Inflammatory macrophage treated with lipopolysaccharide for 4 hours (primary cell): ENCODE measurements around the gene OPRPN.

ENCODE experiments used
- DNase-seq: peaks from one replicate; pipeline ENCODE4 v3.0.0-alpha.2; 2020

The OPRPN gene

GRCh38 chr4:70397580-70397979, at the start of gene OPRPN:
TSS of gene OPRPN (plus strand) at chr4:70397940. CDS start at chr4:70399286, 1,346 bp downstream.
- DNase-seq, result no peak

DNA sequence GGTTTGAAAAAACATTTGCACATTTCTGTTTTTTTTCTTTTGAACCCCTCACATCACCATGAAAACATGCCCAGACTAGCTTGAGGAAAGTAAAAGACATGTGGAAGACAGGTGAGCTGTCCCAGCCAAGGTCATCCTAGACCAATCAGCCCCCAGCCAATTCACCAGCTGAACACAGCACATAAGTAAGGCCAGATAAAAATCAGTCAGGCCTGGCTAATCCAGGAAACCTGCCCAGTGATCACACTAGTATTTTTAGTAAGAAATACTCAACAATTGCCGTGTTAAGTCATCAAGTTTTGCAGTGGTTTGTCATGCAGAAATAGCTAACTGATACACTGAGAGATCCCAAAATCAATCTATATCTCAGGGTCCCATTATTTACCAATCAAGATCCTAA, 41.6 kb upstream of the OPRPN start:
- no peak for DNase-seq

DNA sequence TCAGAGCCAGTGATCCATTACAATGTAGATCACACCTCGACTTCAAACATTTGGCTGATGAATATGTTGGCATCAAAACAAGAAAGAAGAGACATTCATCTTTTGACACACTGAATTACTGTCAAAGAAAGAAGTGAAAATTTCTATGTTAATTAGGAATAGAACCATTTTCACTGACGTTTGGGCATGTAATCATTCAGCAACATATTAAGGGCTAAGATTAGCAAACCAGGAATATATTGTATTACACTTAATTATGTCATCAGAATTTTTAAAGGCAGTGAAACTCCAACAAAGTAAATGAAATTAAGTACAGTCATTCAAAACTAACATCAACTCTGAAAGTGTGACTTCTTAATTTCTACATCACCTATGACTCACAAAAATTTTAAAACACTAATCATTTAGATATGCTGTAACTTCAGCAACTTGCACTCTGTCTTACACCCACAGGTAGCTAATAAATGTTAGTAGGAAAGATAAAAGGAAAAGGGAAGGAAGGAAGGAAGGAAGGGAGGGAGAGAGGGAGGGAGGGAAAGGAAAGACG, 38.6 kb upstream of the OPRPN start:
- DNase-seq, result no peak

DNA sequence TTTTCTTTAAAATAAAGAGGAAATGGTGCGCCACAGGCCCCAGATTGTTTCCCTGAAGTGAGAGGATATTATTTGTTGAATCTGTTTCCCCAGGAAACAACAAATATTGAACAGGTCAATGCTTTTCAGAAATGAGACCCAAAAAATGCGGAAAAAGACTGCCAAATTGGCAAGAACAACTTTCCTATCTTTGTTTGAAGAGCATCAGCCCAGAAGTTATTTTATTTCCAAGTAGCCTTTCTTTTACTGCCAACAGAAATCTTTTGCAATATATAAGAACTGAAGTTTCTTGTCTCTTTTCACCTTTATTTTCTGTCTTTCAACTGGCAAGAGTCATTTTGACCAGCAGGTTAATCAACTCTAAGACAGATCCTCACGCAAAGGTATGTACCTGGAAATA, 37.3 kb upstream of the OPRPN start, which contains the start of gene SMR3A:
Gene SMR3A (plus strand): TSS at position 301 of the 400 bp plus-strand sequence. CDS start 1,356 bp downstream, outside the sequence.
- DNase-seq, result no peak

DNA sequence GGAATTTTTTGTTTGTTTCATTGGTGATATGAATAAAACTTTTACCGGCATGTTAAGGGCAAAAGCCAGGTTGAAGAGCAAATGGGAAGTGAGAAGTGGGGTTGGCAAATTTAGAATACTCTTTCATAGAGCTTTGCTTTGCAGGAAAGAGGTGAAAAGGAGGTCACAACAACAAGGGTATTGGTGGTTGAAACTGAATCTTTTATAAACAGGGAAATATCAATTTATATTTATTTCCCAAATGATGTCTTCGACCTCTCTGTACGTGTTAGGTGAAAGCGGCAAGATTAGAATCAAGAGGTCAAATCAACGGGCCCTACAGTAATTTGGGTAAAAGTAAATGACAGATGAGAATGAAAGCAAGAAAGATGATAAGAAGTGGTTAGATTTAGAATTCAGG, 33.7 kb upstream of the OPRPN start:
- no peak for DNase-seq

DNA sequence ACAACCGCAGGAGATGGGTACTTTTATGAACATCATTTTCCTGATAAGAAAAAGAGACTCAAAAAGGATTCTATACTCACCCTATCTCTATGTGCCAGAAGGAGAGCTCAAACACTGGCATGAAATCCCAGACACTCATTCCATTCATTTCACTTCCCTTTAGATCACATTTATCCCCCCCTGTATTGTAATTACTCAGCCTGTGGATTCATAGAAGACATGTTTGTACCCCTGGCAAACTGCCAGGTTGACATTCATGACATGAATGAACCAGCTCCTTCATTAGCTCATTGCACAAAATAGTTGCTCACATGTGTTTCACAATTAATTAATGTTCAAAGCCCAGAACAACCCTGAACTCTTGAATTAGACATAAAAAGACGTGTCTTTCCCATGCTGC, 32.3 kb upstream of the OPRPN start:
- no peak for DNase-seq

GRCh38 chr4:70367813-70368212, 29.9 kb upstream of the OPRPN start:
- no peak for DNase-seq

DNA sequence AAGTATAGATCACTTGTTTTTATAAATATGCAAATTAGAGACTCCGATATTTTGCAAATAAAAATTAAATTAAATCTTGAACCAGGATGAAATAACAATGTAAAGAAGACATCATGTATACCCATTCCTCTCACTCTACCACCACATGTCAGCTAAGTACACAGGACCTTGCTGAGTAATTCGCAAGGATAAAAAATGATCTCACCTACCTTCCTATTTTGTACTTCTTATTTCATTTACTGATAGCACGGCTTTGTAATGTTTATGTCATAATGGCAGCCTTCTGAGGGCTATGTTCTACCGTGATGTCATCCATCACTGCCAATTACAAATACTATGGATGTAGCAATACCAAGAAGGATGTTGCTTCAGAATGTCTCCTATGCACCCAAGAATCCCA, 25.8 kb upstream of the OPRPN start:
- DNase-seq, result no peak

DNA sequence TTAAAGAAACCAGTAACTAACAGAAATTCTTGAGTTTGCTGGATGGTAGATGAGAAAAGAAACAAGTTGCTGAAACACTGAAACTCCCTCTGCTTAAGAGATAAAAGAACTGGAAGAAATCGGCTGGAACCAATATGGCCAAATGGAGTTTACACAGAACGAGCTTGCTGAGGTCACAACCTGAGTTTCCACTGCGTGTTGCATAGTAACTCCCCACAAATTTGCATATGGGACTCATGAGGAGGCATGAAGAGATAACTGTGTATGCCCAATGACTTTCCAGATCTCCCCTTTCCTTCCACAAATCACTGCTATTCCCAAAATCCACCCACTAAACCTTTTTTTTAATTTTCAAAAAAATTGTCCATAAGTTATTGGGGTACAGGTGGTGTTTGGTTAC, 25.0 kb upstream of the OPRPN start:
- no peak for DNase-seq

DNA sequence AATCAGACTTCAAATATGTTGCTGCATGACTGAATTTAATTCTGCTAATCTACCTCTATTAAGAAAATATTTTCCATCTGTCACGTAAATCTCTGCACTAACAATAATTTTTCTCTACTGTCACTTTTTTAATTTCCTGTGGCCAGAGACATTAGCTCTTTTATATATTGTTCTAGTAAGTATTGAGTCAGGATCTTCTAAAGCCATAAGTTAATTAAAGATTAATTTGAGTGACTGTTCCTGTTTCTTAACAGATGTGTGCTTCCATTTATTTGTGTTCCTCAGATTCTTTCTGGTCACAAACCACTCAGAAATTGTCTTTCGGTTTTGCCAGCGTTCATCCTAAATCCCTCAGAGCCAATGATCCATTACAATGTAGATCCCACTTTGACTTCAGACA, 17.2 kb upstream of the OPRPN start:
- DNase-seq, result no peak

GRCh38 chr4:70382691-70383181, 15.0 kb upstream of the OPRPN start, which contains the start of gene SMR3B:
TSS of gene SMR3B (plus strand) at chr4:70383131. CDS start at chr4:70384511, 1,380 bp downstream.
- DNase-seq, result no peak

- no peak for DNase-seq
Measured at GRCh38 chr4:70392057-70392776, 5.5 kb upstream of the OPRPN start.

GRCh38 chr4:70399319-70399718, 1.6 kb downstream of the OPRPN start:
- no peak for DNase-seq

GRCh38 chr4:70402762-70403161, 5.0 kb downstream of the OPRPN start:
- DNase-seq, result no peak

DNA sequence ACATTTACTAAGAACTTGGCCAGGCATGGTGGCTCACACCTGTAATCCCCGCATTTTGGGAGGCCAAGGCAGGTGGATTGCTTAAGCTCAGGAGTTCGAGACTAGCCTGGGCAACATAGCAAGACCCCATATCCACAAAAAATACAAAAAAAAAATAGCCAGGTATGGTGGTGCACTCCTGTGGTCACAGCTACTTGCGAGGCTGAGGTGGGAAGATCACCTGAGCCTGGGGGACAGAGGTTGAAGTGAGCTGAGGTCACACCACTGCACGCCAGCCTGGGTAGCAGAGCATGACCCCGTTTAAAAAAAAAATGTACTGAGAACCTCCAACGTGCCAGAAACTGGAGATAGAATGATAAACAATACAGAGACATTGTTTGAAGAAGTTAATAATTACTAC, 8.0 kb downstream of the OPRPN start:
- DNase-seq, result no peak

DNA sequence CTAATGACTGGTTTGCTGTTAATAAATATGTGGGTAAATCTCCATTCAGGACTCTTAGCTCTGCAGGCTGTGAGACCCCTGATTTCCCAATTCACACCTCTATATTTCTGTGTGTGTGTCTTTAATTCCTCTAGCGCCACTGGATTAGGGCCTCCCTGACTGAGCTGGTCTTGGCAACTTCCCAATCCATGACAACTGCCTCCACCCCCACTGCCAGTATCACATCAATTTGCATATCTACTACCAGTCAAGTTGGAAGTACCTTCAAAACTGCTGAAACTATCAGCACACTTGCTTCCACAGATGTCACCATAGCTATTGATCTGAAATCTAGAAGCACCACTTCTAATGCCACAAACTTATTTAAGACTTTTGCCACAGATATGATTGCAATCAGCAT, 27.6 kb downstream of the OPRPN start:
- no peak for DNase-seq

- DNase-seq, result no peak
Measured at GRCh38 chr4:70426789-70427188, 29.0 kb downstream of the OPRPN start.

DNA sequence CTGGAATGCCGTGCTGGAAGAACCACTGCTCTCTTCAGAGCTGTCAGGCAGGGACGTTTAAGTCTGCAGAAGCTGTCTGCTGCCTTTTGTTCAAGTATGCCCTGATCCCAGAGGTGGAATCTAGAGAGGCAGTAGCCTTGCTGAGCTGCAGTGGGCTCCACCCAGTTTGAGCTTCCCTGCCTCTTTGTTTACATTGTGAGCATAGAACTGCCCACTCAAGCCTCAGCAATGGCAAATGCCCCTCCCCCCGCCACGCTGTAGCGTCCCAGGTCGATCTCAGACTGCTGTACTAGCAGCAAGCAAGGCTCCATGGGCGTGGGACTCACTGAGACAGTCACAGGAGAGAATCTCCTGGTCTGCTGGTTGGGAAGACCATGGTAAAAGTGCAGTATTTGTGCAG, 39.5 kb downstream of the OPRPN start:
- no peak for DNase-seq

DNA sequence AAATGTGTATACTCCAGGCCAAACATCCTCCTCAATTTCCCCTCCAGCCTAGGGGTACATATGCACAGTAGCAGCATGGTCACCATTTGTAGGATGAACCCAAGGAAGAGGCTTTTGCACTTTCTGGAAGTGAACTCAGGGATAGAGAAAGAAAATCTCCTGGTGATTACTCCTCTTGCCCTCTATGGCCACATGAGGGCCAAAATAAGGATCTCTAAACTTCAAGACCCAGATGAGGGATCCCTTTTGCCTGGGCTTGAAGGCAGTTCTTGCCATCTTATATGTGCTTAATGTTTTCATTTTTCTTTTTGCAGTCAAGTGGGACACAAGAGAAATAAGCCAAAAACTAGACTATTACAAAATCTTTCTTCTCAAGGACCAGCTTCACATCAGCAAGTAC, 44.7 kb downstream of the OPRPN start:
- DNase-seq, result no peak

DNA sequence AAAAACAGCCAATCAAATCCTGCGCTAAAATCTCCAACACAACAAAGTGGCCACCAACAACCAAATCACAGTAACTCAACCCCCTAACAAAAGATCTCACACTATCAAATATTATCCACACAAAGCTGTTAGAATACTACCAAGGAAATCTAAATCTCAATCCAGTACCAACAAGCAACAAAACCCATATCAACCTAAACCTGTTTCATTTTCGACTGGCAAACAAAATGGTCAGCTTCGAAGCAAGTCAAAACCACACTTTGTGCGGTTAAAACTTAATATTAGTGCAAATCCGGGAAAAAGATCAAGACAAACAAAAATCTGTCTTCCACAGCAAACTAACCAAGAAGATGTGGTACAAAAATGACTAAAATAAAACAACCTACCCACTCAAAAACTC, 45.6 kb downstream of the OPRPN start:
- DNase-seq, result no peak

DNA sequence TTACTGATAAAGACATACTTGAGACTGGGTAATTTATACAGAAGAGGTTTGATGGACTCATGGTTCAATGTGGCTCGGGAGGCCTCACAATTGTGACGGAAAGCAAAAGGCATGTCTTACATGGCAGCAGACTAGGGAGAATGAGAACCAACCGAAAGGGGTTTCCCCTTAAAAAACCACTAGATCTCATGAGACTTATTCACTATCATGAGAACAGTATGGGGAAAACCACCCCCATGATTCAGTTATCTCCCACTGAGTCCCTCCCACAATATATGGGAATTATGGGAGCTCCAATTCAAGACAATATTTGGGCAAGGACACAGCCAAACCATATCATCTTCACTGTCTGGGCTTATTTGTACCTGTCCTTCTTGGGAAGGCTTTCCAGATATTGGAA, 51.5 kb downstream of the OPRPN start:
- no peak for DNase-seq

DNA sequence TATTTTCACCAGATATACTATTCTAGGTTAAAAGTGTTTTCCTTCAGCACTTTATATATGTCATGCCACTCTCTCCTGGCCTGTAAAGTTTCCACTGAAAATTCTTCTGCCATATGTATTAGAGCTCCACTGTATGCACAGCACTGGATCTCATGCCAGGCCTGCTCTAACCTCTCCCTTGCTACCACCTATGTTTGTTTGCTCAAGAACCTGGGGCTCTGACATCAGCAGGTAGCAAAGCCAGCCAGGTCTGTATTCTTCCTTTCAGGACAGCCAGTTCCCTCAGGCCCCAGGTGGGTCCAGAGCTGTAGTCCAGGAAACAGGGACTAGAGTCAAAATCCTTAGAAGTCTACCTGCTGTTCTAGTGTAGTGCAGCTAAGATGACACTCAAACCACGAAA, 55.2 kb downstream of the OPRPN start:
- no peak for DNase-seq
